Neural cell (in vitro differentiated cells): ENCODE measurements around the gene PODXL2.

Experiments used
- CTCF ChIP-seq: fragments of 450-650 bp; IDR thresholded peaks from 2 replicates; pipeline ENCODE4 v1.5.1; 2014; ENCODE audit warnings: antibody characterized with exemption, mild to moderate bottlenecking, moderate library complexity; ENCODE audit not compliant: poor library complexity, severe bottlenecking
- EZH2 ChIP-seq: fragments of 200-600, 300-800 bp; shearing (Covaris generic), sonication (generic); IDR thresholded peaks from 2 replicates; pipeline ENCODE4 v1.6.1; 2014; ENCODE audit warnings: antibody characterized with exemption, low read length, borderline replicate concordance, mild to moderate bottlenecking; ENCODE audit not compliant: insufficient read depth, poor library complexity, severe bottlenecking
- POLR2AphosphoS5 ChIP-seq: IDR thresholded peaks from 2 replicates; pipeline ENCODE4 v1.6.1; 2012
- TAF1 ChIP-seq: IDR thresholded peaks from 2 replicates; pipeline ENCODE4 v1.6.1; 2012; ENCODE audit warnings: low read depth

- no peak for TF ChIP-seq CTCF
- TF ChIP-seq EZH2 = no peak
- no peak for TF ChIP-seq TAF1
- no peak for TF ChIP-seq POLR2AphosphoS5
Measured at GRCh38 chr3:127692501-127693335, 63.7 kb downstream of the PODXL2 start.
